ENCODE data around the gene CCNQ.
A peak's percentile ranks its signal among the peaks of the same experiment; 100 is the strongest.

CCNQ gene

GRCh38 chrX:153598541-153599191, at the start of gene CCNQ:
Gene CCNQ (minus strand): TSS chrX:153599139. CDS start chrX:153599073, 66 bp downstream.
- DNase-seq: peak in 1 of 2 donors; percentile 6

GRCh38 chrX:153647461-153648357, 48.8 kb upstream of the CCNQ start:
- no peak for DNase-seq

- DNase-seq: peak in 1 of 2 donors; percentile 11
These were observed 47.9 kb upstream of the CCNQ start, which contains the start of gene DUSP9 for GRCh38 chrX:153646620-153647373. Gene DUSP9 (plus strand): TSS chrX:153647203. CDS start chrX:153647954, 751 bp downstream.

- no peak for DNase-seq
These were observed 47.1 kb upstream of the CCNQ start for GRCh38 chrX:153645921-153646488.

- DNase-seq: no peak
These were observed 46.2 kb upstream of the CCNQ start for GRCh38 chrX:153645151-153645550.

GRCh38 chrX:153644356-153645125, 45.6 kb upstream of the CCNQ start:
- DNase-seq: no peak

GRCh38 chrX:153643431-153644351, 44.8 kb upstream of the CCNQ start:
- DNase-seq: peak in 1 of 2 donors; percentile 5

GRCh38 chrX:153642655-153643430, 43.9 kb upstream of the CCNQ start:
- no peak for DNase-seq

- DNase-seq: no peak
These were observed 43.2 kb upstream of the CCNQ start for GRCh38 chrX:153642051-153642654.

GRCh38 chrX:153641627-153642026, 42.7 kb upstream of the CCNQ start:
- no peak for DNase-seq

GRCh38 chrX:153640736-153641575, 42.0 kb upstream of the CCNQ start:
- DNase-seq: no peak

- no peak for DNase-seq
These were observed 41.2 kb upstream of the CCNQ start for GRCh38 chrX:153640045-153640686.

- DNase-seq: no peak
These were observed 40.5 kb upstream of the CCNQ start for GRCh38 chrX:153639177-153640044.

GRCh38 chrX:153638436-153639176, 39.7 kb upstream of the CCNQ start:
- DNase-seq: no peak

- no peak for DNase-seq
These were observed 39.1 kb upstream of the CCNQ start for GRCh38 chrX:153638041-153638371.
